Skeletal muscle tissue (tissue), 4 donors: ENCODE data around the gene KCTD19. TPM values are rescaled to one million over a fixed set of nuclear protein-coding genes. Genes with fewer than 3 reads are reported as not detected.
A peak's percentile ranks its signal among the peaks of the same experiment; 100 is the strongest.

ENCODE experiments used
- H3K27ac ChIP-seq: one replicate; pipeline ENCODE4 v1.7.0; 2013; ENCODE audit warnings: mild to moderate bottlenecking, low read depth, low read length, inconsistent platforms
- H3K27me3 ChIP-seq, 3 donors: one replicate each; pipeline ENCODE4 v1.7.0; 2013; ENCODE audit warnings: low read length in 3 of 3; ENCODE audit not compliant: control insufficient read depth in 3 of 3, insufficient read depth in 3 of 3
- H3K36me3 ChIP-seq, 3 donors: one replicate each; pipeline ENCODE4 v1.7.0; 2013; ENCODE audit warnings: low read length in 3 of 3; ENCODE audit not compliant: control insufficient read depth in 3 of 3, insufficient read depth in 3 of 3
- H3K4me1 ChIP-seq, 3 donors: one replicate each; pipeline ENCODE4 v1.7.0; 2013; ENCODE audit warnings: low read length in 3 of 3, mild to moderate bottlenecking in 3 of 3; ENCODE audit not compliant: control insufficient read depth in 3 of 3, insufficient read depth in 3 of 3
- H3K4me3 ChIP-seq, 3 donors: one replicate each; pipeline ENCODE4 v1.7.0; 2013; ENCODE audit warnings: low read length in 3 of 3
- H3K9ac ChIP-seq, 3 donors: one replicate each; pipeline ENCODE4 v1.7.0; 2013; ENCODE audit warnings: low read length in 3 of 3, mild to moderate bottlenecking in 3 of 3, moderate library complexity in 2 of 3, low read depth in 1 of 3
- H3K9me3 ChIP-seq, 3 donors: one replicate each; pipeline ENCODE4 v1.7.0; 2013; ENCODE audit warnings: low read length in 3 of 3; ENCODE audit not compliant: control insufficient read depth in 3 of 3
- total RNA-seq: library from RNA; depleted of rRNA; stranded (reverse); fragments of >200 nt; gene quantifications from one replicate; pipeline ENCODE4 v1.2.3, GENCODE V29; 2014
- donor health status: Osteomylitis.

The KCTD19 gene
- total RNA-seq, 1 donor from 2014 or later, result not detected

GRCh38 chr16:67254801-67255552 is 71.6 kb downstream of the KCTD19 start:
- H3K9me3 ChIP-seq, result no peaks in the 10 kb centered on the region
- H3K4me1 ChIP-seq, result peaks cover 6 to 9% (median 7%) of the 10 kb centered on the region in 3 donors
- H3K27me3 ChIP-seq, result no peaks in the 10 kb centered on the region
- H3K27ac ChIP-seq, result no peak overlapping the region
- peaks cover 2 to 4% (median 4%) of the 10 kb centered on the region in 3 donors for H3K36me3 ChIP-seq
- no peak overlapping the region for H3K9ac ChIP-seq
- H3K4me3 ChIP-seq, result no peak overlapping the region

- peaks cover 2 to 4% (median 2%) of the 10 kb centered on the region in 3 donors for H3K36me3 ChIP-seq
- H3K27me3 ChIP-seq, result peaks cover 0 to 4% (median 0%) of the 10 kb centered on the region in 3 donors
- H3K27ac ChIP-seq, result no peak overlapping the region
- no peaks in the 10 kb centered on the region for H3K9me3 ChIP-seq
- H3K9ac ChIP-seq, result peak overlapping the region in 2 of 3 donors; percentile 33 to 41
- no peak overlapping the region for H3K4me3 ChIP-seq
- H3K4me1 ChIP-seq, result peaks cover 22 to 26% (median 24%) of the 10 kb centered on the region in 3 donors
These were observed 73.7 kb downstream of the KCTD19 start for GRCh38 chr16:67252609-67253497.

GRCh38 chr16:67250045-67250327 is 76.6 kb downstream of the KCTD19 start:
- Histone ChIP-seq H3K27me3 (peaks cover 0 to 4% (median 0%) of the 10 kb centered on the region in 3 donors), H3K9ac (peak overlapping the region in 1 of 3 donors; percentile 99), H3K27ac (no peak overlapping the region), H3K4me3 (no peak overlapping the region), H3K36me3 (peaks cover 0 to 1% (median 0%) of the 10 kb centered on the region in 3 donors), H3K9me3 (no peaks in the 10 kb centered on the region), H3K4me1 (peaks cover 36 to 39% (median 37%) of the 10 kb centered on the region in 3 donors)

- H3K9ac ChIP-seq, result peak overlapping the region; percentile 47 to 99 (median 60)
- H3K4me3 ChIP-seq, result peak overlapping the region; percentile 56 to 74 (median 70)
- no peak overlapping the region for H3K27ac ChIP-seq
- no peaks in the 10 kb centered on the region for H3K9me3 ChIP-seq
- H3K4me1 ChIP-seq, result peaks cover 41 to 45% (median 42%) of the 10 kb centered on the region in 3 donors
- no peaks in the 10 kb centered on the region for H3K36me3 ChIP-seq
- peaks cover 0 to 4% (median 0%) of the 10 kb centered on the region in 3 donors for H3K27me3 ChIP-seq
These were observed 77.1 kb downstream of the KCTD19 start for GRCh38 chr16:67249178-67250044.

GRCh38 chr16:67248401-67249177 is 78.0 kb downstream of the KCTD19 start, which contains the start of gene SLC9A5:
Gene SLC9A5 (plus strand): TSS chr16:67248979. CDS start chr16:67249015, 36 bp downstream.
- Histone ChIP-seq H3K27ac (peak within 1 kb of the TSS; percentile 99), H3K27me3 (peaks cover 0 to 4% (median 0%) of the 10 kb centered on the region in 3 donors), H3K4me1 (peaks cover 50 to 53% (median 51%) of the 10 kb centered on the region in 3 donors), H3K36me3 (no peaks in the 10 kb centered on the region), H3K4me3 (peak within 1 kb of the TSS; percentile 66 to 74 (median 70)), H3K9ac (peak within 1 kb of the TSS; percentile 60 to 99 (median 70)), H3K9me3 (no peaks in the 10 kb centered on the region)

GRCh38 chr16:67248073-67248400 is 78.5 kb downstream of the KCTD19 start:
- no peaks in the 10 kb centered on the region for H3K9me3 ChIP-seq
- peak overlapping the region; percentile 99 for H3K27ac ChIP-seq
- peak overlapping the region; percentile 66 to 74 (median 70) for H3K4me3 ChIP-seq
- H3K36me3 ChIP-seq, result no peaks in the 10 kb centered on the region
- H3K9ac ChIP-seq, result peak overlapping the region in 2 of 3 donors; percentile 60 to 99
- peaks cover 55 to 59% (median 56%) of the 10 kb centered on the region in 3 donors for H3K4me1 ChIP-seq
- peaks cover 0 to 4% (median 0%) of the 10 kb centered on the region in 3 donors for H3K27me3 ChIP-seq

- peak within 1 kb of the TSS; percentile 83 to 91 (median 86) for H3K4me3 ChIP-seq
- no peaks in the 10 kb centered on the region for H3K36me3 ChIP-seq
- peak within 1 kb of the TSS; percentile 98 to 99 (median 99) for H3K9ac ChIP-seq
- H3K27me3 ChIP-seq, result peaks cover 0 to 4% (median 0%) of the 10 kb centered on the region in 3 donors
- H3K9me3 ChIP-seq, result no peaks in the 10 kb centered on the region
- H3K27ac ChIP-seq, result peak within 1 kb of the TSS; percentile 99
- H3K4me1 ChIP-seq, result peaks cover 54 to 58% (median 56%) of the 10 kb centered on the region in 3 donors
These were observed 79.1 kb downstream of the KCTD19 start, which contains the start of gene FHOD1 for GRCh38 chr16:67247192-67248072. Gene FHOD1 (minus strand): TSS chr16:67247481. CDS start chr16:67247410, 71 bp downstream.

- no peaks in the 10 kb centered on the region for H3K36me3 ChIP-seq
- H3K4me3 ChIP-seq, result peak overlapping the region; percentile 83 to 91 (median 86)
- H3K27ac ChIP-seq, result peak overlapping the region; percentile 99
- peaks cover 0 to 4% (median 0%) of the 10 kb centered on the region in 3 donors for H3K27me3 ChIP-seq
- peak overlapping the region; percentile 98 to 99 (median 99) for H3K9ac ChIP-seq
- H3K4me1 ChIP-seq, result peaks cover 59 to 63% (median 62%) of the 10 kb centered on the region in 3 donors
- H3K9me3 ChIP-seq, result no peaks in the 10 kb centered on the region
These were observed 79.8 kb downstream of the KCTD19 start for GRCh38 chr16:67246756-67247191.
